A673 (cell line): ENCODE results near the gene MPHOSPH6. TPM values are rescaled to one million over a fixed set of nuclear protein-coding genes. Genes with fewer than 3 reads are reported as not detected.

Experiments
- BruUV-seq: library from RNA; stranded (reverse); fragments of 400-500 nt; replicated peaks from 2 replicates; lab custom pipeline; 2021; lab: Mats Ljungman, UMichigan
- CTCF ChIA-PET: fragments of 300-600 bp; sonication (Branson Sonifier 250); formaldehyde crosslinking; loops from one replicate; lab custom pipeline; 2022; ENCODE audit warnings: antibody characterized with exemption; lab: Charles Lee
- POLR2A ChIA-PET: fragments of 300-600 bp; sonication (Branson Sonifier 250); formaldehyde crosslinking; loops from one replicate; lab custom pipeline; 2022; ENCODE audit warnings: antibody characterized with exemption; ENCODE audit not compliant: low non-redundant PET; lab: Charles Lee
- DNase-seq: peaks from one replicate; pipeline ENCODE4 v3.0.0-alpha.2; 2015; ENCODE audit warnings: low spot score
- H3K27ac ChIP-seq: fragments of 200-600 bp; sonication (generic); 2 replicates; pipeline ENCODE4 v1.5.1; 2016; ENCODE audit warnings: mixed run types, low read depth, mild to moderate bottlenecking, mixed read lengths, antibody characterized with exemption, low read length; ENCODE audit not compliant: poor library complexity, severe bottlenecking
- H3K27me3 ChIP-seq: fragments of 200-600 bp; sonication (generic); replicated peaks from 2 replicates; pipeline ENCODE4 v1.6.1; 2017; ENCODE audit warnings: mixed run types, low read depth, mild to moderate bottlenecking, mixed read lengths, antibody characterized with exemption, low read length; ENCODE audit not compliant: insufficient read depth, poor library complexity
- H3K36me3 ChIP-seq: fragments of 200-600 bp; sonication (generic); 2 replicates; pipeline ENCODE4 v1.6.1; 2016; ENCODE audit warnings: mixed run types, mild to moderate bottlenecking, mixed read lengths, antibody characterized with exemption, low read length; ENCODE audit not compliant: insufficient read depth, poor library complexity, severe bottlenecking
- H3K4me1 ChIP-seq: fragments of 200-600 bp; sonication (generic); 2 replicates; pipeline ENCODE4 v1.6.1; 2017; ENCODE audit warnings: mixed run types, mild to moderate bottlenecking, mixed read lengths, antibody characterized with exemption, low read length; ENCODE audit not compliant: insufficient read depth, poor library complexity, severe bottlenecking
- H3K4me3 ChIP-seq: fragments of 200-600 bp; sonication (generic); 2 replicates; pipeline ENCODE4 v1.5.1; 2016; ENCODE audit warnings: low read depth, mixed run types, mild to moderate bottlenecking, mixed read lengths, low read length; ENCODE audit not compliant: poor library complexity, severe bottlenecking
- H3K9me3 ChIP-seq: fragments of 200-600 bp; sonication (generic); 2 replicates; pipeline ENCODE4 v1.6.1; 2016; ENCODE audit warnings: mixed run types, low read depth, mild to moderate bottlenecking, mixed read lengths, antibody characterized with exemption, low read length; ENCODE audit not compliant: poor library complexity, severe bottlenecking
- EZH2 ChIP-seq: fragments of 200-600 bp; sonication (generic); IDR thresholded peaks from 2 replicates; pipeline ENCODE4 v1.6.1; 2017; ENCODE audit warnings: borderline replicate concordance, low read depth, mild to moderate bottlenecking, mixed read lengths, antibody characterized with exemption, low read length; ENCODE audit not compliant: poor library complexity, severe bottlenecking
- intact Hi-C: fragments of 100-400 bp; cut with micrococcal nuclease; formaldehyde crosslinking; loops from one replicate; pipeline ENCODE4 v1.10.0; 2022; ENCODE audit not compliant: unreplicated experiment
- total RNA-seq: library from RNA; stranded (reverse); gene quantifications from 2 replicates; pipeline ENCODE4 v1.2.3, GENCODE V29; 2021
- TF ChIP-seq, protein P1 (sequence below): fragments of 300-800, 200-600 bp; sonication (generic); conservative IDR thresholded peaks from 2 replicates; pipeline ENCODE4 v1.5.1; 2017; ENCODE audit warnings: low read depth, mild to moderate bottlenecking, antibody characterized with exemption, low read length, moderate library complexity, mixed read lengths

MPHOSPH6 gene
- total RNA-seq, 1 experiment from 2014 or later = 74.4 TPM

DNA sequence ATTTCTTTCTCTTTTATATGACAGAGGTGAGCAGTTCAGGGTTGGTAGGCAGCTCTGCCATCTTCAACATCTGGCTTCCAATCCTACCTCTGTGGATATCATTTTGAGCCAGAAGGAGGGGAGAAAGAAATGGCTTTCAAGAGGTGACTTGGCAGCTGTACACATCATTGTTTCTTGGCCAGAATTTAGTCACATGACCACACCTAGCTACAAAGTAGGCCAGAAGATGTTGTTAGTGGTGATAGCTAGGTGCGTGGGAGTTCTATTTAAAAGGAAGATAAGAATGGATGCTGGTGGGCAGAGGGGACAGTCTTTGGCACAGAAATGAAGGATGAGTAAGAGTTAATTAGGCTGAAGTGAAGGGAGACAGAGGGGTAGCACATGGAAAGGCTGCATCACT is 29.2 kb upstream of the MPHOSPH6 start:
- H3K27me3 ChIP-seq = no peaks in the 10 kb centered on the region
- H3K36me3 ChIP-seq = no peaks in the 10 kb centered on the region
- H3K9me3 ChIP-seq = no peaks in the 10 kb centered on the region
- H3K27ac ChIP-seq = no peak overlapping the region
- BruUV-seq = no TSS peak
- intact Hi-C loops = no loop called here
- H3K4me3 ChIP-seq = no peak overlapping the region
- no peak for DNase-seq
- TF ChIP-seq EZH2 = no peak
- TF ChIP-seq, protein P1, sequence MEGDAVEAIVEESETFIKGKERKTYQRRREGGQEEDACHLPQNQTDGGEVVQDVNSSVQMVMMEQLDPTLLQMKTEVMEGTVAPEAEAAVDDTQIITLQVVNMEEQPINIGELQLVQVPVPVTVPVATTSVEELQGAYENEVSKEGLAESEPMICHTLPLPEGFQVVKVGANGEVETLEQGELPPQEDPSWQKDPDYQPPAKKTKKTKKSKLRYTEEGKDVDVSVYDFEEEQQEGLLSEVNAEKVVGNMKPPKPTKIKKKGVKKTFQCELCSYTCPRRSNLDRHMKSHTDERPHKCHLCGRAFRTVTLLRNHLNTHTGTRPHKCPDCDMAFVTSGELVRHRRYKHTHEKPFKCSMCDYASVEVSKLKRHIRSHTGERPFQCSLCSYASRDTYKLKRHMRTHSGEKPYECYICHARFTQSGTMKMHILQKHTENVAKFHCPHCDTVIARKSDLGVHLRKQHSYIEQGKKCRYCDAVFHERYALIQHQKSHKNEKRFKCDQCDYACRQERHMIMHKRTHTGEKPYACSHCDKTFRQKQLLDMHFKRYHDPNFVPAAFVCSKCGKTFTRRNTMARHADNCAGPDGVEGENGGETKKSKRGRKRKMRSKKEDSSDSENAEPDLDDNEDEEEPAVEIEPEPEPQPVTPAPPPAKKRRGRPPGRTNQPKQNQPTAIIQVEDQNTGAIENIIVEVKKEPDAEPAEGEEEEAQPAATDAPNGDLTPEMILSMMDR = no peak
- no peaks in the 10 kb centered on the region for H3K4me1 ChIP-seq
- ChIA-PET POLR2A (no interaction called here), CTCF (no interaction called here)

DNA sequence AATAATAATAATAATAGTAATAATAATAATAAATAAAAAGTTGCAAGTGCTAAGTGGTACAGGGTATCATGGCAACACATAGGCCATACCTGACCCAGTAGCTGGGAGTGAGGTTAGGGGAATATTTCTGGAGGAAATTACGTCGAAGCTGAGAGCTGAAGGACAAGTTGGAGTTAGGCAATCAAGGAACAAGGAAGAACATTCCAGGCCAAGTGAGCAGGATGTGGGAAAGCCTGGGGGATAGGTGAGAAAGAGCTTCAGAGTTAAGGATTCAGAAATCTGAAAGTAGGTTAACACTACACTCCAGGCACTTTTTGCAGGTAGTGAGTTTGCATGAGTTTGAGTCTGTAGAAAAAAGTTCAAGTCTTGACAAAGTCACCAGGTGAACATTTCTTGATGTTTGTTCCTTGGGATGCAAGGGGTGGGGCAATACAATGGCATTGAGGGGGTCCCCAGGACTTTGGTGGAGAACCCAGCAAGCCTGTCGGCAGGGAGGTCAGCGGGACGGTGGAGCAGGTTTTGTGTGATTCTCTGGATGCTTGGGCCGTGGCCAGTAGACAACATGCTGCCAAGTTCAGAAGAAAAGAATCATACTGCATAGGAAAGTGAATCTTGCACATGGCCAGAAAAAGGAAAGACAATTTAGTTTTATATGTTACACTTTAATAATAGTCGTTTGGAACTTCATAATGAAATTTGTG is 27.7 kb upstream of the MPHOSPH6 start:
- no peaks in the 10 kb centered on the region for H3K4me1 ChIP-seq
- ChIA-PET POLR2A (no interaction called here), CTCF (no interaction called here)
- TF ChIP-seq EZH2 = no peak
- TF ChIP-seq, protein P1 = no peak
- no peak for DNase-seq
- H3K36me3 ChIP-seq = no peaks in the 10 kb centered on the region
- intact Hi-C loops = no loop called here
- H3K27ac ChIP-seq = no peak overlapping the region
- no peaks in the 10 kb centered on the region for H3K9me3 ChIP-seq
- H3K27me3 ChIP-seq = no peaks in the 10 kb centered on the region
- H3K4me3 ChIP-seq = no peak overlapping the region
- BruUV-seq = no TSS peak

DNA sequence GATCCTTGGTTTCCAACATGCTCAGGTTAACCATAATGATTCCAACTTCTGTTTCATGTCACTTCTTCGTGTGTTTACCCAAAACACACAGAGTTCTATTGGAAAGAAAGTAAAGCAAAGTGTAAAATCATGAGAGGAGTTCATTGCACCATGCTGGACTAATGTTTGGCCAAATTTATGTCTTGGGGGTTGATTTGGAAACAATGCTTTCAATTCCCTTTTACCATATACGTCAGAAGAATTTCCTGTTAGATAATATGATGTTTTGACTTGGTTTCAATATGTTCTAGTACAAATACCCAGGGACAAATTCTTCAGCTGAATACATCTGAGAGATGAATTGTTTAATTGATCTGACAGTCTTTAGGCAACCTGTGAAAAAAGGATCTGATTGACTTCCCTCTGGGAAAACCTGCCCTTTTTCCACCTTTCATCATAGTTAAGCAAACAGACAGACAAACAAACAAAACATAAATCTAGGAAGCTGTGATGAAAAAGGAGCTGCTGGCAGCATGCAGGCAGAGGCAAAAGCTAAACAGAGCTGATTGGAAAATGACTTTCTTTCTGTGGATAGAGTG is 26.0 kb upstream of the MPHOSPH6 start:
- Histone ChIP-seq H3K36me3 (no peaks in the 10 kb centered on the region), H3K4me1 (no peaks in the 10 kb centered on the region), H3K27me3 (no peaks in the 10 kb centered on the region), H3K4me3 (no peak overlapping the region), H3K27ac (no peak overlapping the region), H3K9me3 (no peaks in the 10 kb centered on the region)
- BruUV-seq = no TSS peak
- ChIA-PET POLR2A (interaction anchor here (0.6 kb wide), 1 partner anchor 394 kb away, joined by 6 read pairs; no protein-coding TSS in a partner anchor), CTCF (no interaction called here)
- TF ChIP-seq, protein P1 = no peak
- no peak for TF ChIP-seq EZH2
- intact Hi-C loops = no loop called here
- DNase-seq = no peak
